ENCODE results near the gene DEPDC5.

- TF ChIP-seq CTCF (conservative IDR thresholded peaks at IDR 0.05; ENCODE audit: low read depth, low read length) (no peak), EZH2 (IDR thresholded peaks at IDR 0.05; ENCODE audit: low read length, unreplicated experiment) (no peak)
Observed at GRCh38 chr22:31812977-31813605, 59.3 kb downstream of the DEPDC5 start.
